CD4-positive, alpha-beta T cell treated with Interleukin-15 for 1 hour (primary cell): ENCODE data around the gene HJURP.

Source experiments
- DNase-seq: peaks from one replicate; pipeline ENCODE4 v3.0.0-alpha.2; 2020

Gene HJURP

DNA sequence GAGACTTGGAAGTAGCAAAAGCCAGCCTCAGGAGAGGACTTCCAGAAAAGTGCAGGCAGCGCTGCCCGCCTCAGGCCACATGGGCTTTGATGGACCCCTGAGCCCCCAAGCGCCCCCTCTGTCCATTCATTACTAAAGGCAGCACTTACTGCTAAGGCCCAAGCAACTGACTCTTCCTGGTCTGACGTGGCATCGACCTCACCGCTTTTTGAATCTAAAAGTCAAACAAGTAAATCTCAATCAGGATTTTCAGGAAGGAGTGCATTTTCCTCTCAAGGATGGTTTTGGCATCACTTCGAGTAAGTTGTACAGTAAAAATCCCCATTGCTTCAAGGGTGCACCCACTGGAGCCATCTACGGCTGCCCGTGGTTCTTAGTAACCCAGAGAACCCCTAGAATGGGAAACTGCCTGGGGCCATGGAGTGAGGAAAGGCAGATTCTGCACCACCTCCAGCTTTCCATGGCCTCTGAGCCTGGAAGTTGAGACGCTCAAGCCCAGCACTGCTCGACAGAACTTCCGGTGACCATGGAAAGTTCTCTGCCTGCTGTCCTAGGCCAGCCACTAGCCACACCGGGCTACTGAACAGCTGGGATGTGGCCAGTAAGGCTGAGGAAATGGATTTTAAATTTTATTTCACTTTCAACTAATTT, 7.0 kb downstream of the HJURP start:
- no peak for DNase-seq

- no peak for DNase-seq
Observed at GRCh38 chr2:233846387-233847247, 7.7 kb downstream of the HJURP start.

GRCh38 chr2:233845301-233846060, 8.9 kb downstream of the HJURP start:
- DNase-seq, result no peak

DNA sequence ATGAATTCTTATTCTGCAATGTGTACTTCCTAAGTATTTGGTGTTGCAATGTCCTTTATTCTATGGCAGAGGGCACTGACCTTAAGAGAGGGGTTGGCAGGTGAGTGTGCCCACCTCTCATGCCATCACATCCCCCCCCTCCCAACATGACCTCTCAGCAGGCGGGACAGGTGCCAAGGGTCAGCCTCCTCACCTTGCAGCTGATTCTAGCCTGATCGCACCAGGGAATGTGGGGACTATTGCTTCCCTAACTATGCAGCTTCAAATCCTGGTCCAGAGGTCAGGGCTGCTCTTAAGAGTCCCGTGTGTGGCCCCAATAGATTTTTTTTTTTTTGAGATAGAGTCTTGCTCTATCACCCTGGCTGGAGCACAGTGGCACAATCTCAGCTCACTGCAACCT, 9.5 kb downstream of the HJURP start:
- DNase-seq, result no peak

DNA sequence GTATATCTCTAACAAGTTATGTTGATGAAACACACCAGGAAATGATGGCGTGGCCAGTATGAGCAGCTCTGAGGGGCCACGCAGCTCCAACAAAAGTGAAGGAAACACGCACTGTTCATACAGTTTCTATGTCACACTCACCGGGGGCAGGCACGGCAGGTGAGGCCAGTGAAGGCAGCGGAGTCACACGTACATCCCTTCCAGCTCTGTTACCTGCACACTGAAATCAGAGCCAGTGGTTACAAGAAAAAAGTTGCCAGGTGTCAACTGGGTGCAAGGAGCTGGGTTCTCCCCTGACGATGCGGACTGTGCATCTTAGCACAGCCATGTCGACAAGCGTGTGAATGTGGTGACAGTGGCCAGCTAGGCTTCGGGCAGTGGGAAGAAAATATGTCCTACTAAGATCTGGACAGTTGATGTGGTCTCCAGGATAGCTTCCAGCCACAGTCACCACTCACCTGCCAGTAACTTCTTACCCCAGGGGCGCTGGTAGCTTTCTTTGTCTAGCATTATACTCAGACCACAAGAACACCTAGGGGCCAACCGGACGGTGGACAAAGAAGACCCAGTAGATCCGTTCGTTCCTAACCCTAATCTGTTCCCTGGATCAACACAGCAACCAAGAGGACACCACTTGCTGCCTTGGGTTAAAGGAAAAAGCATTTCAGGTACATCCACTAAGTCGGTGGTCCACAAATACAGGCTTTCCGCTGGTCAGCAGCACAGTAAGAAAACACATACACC, 10.1 kb downstream of the HJURP start:
- DNase-seq, result no peak

- no peak for DNase-seq
Observed at GRCh38 chr2:233841183-233841582, 13.2 kb downstream of the HJURP start.

DNA sequence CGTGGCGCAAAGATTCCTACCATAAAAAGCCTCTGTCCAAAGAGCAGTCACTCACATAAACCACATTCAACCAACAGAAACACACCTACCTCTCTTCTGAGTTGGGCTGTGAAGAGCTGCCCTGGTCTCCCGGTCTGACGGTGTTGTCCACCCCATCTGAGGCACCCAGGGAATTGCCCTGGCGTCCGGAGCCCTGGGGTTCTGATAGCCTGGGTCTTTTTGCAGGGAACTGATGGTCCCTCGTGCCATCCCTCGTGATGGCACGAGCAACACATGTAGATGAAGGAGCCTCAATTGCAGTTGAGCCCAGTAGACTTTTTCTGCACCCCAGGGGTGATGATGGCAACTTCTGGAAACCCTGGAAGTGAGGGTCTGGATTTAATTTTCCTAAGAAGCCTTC, 13.8 kb downstream of the HJURP start:
- no peak for DNase-seq

GRCh38 chr2:233839447-233839820, 14.9 kb downstream of the HJURP start:
- DNase-seq, result no peak

- no peak for DNase-seq
Observed at GRCh38 chr2:233838726-233839446, 15.4 kb downstream of the HJURP start.

DNA sequence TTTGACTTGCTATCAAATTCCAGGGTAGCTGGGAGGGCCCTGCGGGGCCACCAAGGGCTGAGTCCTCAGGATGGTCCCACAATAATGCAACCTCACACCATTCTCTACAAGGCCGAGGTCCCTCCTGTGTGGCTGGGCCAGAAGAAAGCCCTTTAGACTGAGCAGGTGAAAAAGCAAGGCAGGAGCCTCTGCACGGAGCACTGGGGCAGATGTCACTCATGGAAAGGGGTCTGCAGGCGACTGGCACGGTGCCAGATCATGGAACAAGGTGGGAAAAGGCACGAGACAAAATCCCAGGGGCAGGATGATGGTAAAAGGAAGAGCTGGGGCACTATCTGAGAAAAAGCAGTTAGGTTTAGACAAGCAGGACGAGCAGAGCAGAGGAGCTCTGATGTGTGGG, 16.1 kb downstream of the HJURP start:
- DNase-seq, result no peak

- no peak for DNase-seq
Observed at GRCh38 chr2:233837694-233838229, 16.6 kb downstream of the HJURP start.

GRCh38 chr2:233836359-233836758, 18.0 kb downstream of the HJURP start:
- DNase-seq, result no peak

- no peak for DNase-seq
Observed at GRCh38 chr2:233835230-233836186, 18.8 kb downstream of the HJURP start.

DNA sequence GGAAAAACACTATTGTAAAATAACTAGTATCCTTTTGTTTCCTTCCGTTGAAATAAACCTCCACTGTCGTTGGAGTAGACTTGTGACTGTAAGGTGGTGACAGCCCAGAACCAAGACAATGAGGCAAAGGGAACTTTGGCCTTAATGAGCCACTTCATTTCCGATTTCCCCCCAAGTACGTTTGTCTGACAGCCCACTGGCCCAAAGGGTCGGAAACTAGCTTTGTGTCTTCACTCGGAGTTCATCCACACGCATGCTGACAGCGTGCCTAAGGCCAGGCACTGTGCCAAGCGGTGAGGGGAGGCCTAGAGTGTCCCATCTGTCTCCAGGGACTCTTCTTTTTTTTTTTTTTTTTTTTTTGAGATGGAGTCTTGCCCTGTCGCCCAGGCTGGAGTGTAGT, 21.0 kb downstream of the HJURP start:
- DNase-seq, result no peak

DNA sequence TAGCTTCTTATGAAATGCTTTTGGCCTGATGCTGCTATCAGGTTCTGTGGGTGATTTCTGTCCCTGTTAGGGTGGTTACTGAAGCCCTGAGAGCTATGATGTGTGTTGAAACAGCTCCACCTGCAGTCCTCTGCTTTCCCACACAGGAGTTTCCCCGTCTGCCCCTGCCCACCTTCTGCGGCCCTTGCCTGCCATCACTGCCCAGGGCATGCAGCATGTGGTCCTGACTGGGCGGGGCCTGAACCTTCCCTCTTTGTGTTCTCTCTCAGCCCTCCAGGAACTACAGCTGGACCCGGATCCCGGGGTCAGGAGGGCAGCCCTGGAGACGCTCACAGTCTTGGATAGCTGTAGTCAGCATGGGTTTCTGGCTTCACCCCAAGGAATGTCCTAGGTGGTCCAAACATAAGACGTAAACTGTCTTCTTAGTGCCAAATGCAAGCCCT, 21.4 kb downstream of the HJURP start:
- no peak for DNase-seq

DNA sequence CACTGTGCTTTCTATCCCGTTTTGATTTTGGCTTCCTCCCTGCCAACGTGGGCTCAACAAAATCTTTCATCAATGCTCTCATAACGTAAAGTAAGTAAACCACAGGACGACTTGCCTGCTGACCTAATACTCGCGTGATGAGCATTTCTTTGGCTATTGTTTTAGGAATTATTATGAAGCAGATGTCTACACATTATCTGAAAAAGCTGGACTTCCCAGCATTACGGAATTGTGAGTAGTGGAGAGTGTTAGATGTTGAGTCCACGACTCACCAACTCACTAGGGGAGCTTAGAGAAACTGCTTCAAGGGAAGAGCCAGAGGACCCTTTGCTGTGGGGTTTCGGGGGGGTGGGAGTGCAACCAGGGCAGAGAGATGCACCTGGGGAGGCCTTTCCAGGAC, 21.9 kb downstream of the HJURP start:
- DNase-seq, result no peak

GRCh38 chr2:233831861-233832260, 22.5 kb downstream of the HJURP start:
- no peak for DNase-seq

GRCh38 chr2:233831011-233831721, 23.2 kb downstream of the HJURP start:
- no peak for DNase-seq

DNA sequence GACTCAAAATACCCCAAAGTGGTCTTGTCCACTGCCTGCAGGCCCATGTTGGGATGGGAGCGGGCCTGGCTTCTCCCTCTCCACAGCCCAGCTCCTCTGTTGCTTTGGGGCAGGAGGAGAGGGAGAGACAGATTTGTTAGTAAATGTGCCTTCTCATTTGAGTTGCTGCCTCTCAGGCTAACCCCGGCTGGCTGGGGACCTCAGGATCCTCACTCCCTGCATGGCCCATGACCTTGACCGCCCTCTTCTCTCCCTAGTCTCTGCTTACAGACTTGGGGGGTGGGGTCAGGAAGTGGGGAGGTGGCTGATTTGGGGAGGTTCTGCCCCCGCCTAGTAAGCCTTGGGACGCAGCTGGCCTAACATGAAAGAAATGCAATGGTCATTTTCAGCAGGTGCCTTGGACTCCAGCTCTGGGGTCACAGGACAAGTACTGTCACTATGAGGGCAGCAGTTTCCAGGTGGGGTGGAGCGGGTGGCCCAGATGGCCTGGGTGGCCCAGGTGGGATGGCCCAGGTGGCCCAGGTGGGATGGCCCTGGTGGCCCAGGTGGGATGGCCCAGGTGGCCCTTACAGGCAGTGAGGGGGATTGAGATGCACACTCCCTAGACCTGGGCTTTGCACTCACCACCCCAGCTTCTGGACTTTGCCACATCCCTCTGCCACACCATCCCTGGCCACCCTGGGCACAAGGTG, 24.1 kb downstream of the HJURP start:
- DNase-seq, result no peak
